Ovary (tissue), 1 donor: Measurements from ENCODE around the gene CDV3.

Experiments
- EP300 ChIP-seq: sonication (generic); formaldehyde crosslinking; IDR thresholded peaks from one replicate; pipeline ENCODE4 v1.6.1; 2017; ENCODE audit warnings: antibody characterized with exemption
- POLR2A ChIP-seq: fragments of 450-650 bp; IDR thresholded peaks from one replicate; pipeline ENCODE4 v1.6.1; 2017; ENCODE audit warnings: antibody characterized with exemption, mild to moderate bottlenecking, moderate library complexity

- TF ChIP-seq POLR2A = no peak
- no peak for TF ChIP-seq EP300
Observed at GRCh38 chr3:133549565-133549964, 23.9 kb upstream of the CDV3 start.
